Calu3 (cell line): Measurements from ENCODE around the gene TCF4. TPM values are rescaled to one million over a fixed set of nuclear protein-coding genes. Genes with fewer than 3 reads are reported as not detected.

ENCODE experiments used
- BruUV-seq: library from RNA; stranded (reverse); fragments of 400-500 nt; replicated peaks from 2 replicates; lab custom pipeline; 2021; lab: Mats Ljungman, UMichigan
- CTCF ChIA-PET: fragments of 300-600 bp; sonication (Branson Sonifier 250); formaldehyde crosslinking; loops from one replicate; lab custom pipeline; 2022; ENCODE audit warnings: antibody characterized with exemption; lab: Charles Lee
- DNase-seq: peaks from one replicate; pipeline ENCODE4 v3.0.0; 2022
- H3K27ac Mint-ChIP-seq: one replicate; pipeline ENCODE4 v1.8.0; 2022; ENCODE audit warnings: mixed read lengths; ENCODE audit not compliant: unreplicated experiment
- H3K27me3 Mint-ChIP-seq: one replicate; pipeline ENCODE4 v1.8.0; 2022; ENCODE audit warnings: mixed read lengths; ENCODE audit not compliant: unreplicated experiment
- H3K36me3 Mint-ChIP-seq: one replicate; pipeline ENCODE4 v1.8.0; 2022; ENCODE audit warnings: mild to moderate bottlenecking, moderate library complexity, mixed read lengths; ENCODE audit not compliant: insufficient read depth, unreplicated experiment
- H3K4me1 Mint-ChIP-seq: one replicate; pipeline ENCODE4 v1.8.0; 2022; ENCODE audit warnings: mild to moderate bottlenecking, low read depth, mixed read lengths; ENCODE audit not compliant: unreplicated experiment
- H3K4me3 Mint-ChIP-seq: one replicate; pipeline ENCODE4 v1.8.0; 2022; ENCODE audit warnings: mild to moderate bottlenecking, low read depth, moderate library complexity, mixed read lengths; ENCODE audit not compliant: unreplicated experiment
- H3K9me3 Mint-ChIP-seq: one replicate; pipeline ENCODE4 v1.8.0; 2022; ENCODE audit warnings: low read depth, mixed read lengths; ENCODE audit not compliant: unreplicated experiment
- CTCF ChIP-seq: fragments of 200-600 bp; IDR thresholded peaks from one replicate; pipeline ENCODE4 v1.8.0; 2022; ENCODE audit warnings: antibody characterized with exemption; ENCODE audit not compliant: unreplicated experiment
- intact Hi-C: fragments of 100-400 bp; cut with micrococcal nuclease; formaldehyde crosslinking; loops from one replicate; pipeline ENCODE4 v1.10.0; 2022; ENCODE audit not compliant: unreplicated experiment
- total RNA-seq: library from RNA; stranded (reverse); gene quantifications from 2 replicates; pipeline ENCODE4 v1.2.3, GENCODE V29; 2022

Gene TCF4
- total RNA-seq, 1 experiment from 2014 or later = 0.21 TPM

GRCh38 chr18:55284614-55285013, 303.4 kb downstream of the TCF4 start:
- Mint-ChIP-seq H3K27me3 (peaks cover 11% of the 10 kb centered on the region), H3K36me3 (no peaks in the 10 kb centered on the region), H3K4me1 (no peaks in the 10 kb centered on the region), H3K4me3 (no peak overlapping the region), H3K27ac (no peak overlapping the region), H3K9me3 (no peaks in the 10 kb centered on the region)
- no peak for DNase-seq
- TF ChIP-seq CTCF = no peak
- intact Hi-C loops = no loop called here
- CTCF ChIA-PET = no interaction called here
- no TSS peak for BruUV-seq

- no TSS peak for BruUV-seq
- Mint-ChIP-seq H3K36me3 (no peaks in the 10 kb centered on the region), H3K27me3 (peaks cover 11% of the 10 kb centered on the region), H3K27ac (no peak overlapping the region), H3K4me1 (no peaks in the 10 kb centered on the region), H3K9me3 (no peaks in the 10 kb centered on the region), H3K4me3 (no peak overlapping the region)
- CTCF ChIA-PET = no interaction called here
- DNase-seq = no peak
- no peak for TF ChIP-seq CTCF
- intact Hi-C loops = no loop called here
Observed at GRCh38 chr18:55283309-55283708, 304.7 kb downstream of the TCF4 start.

GRCh38 chr18:55280503-55280902, 307.5 kb downstream of the TCF4 start:
- TF ChIP-seq CTCF = no peak
- DNase-seq = no peak
- Mint-ChIP-seq H3K27me3 (no peaks in the 10 kb centered on the region), H3K36me3 (no peaks in the 10 kb centered on the region), H3K4me1 (no peaks in the 10 kb centered on the region), H3K27ac (no peak overlapping the region), H3K4me3 (no peak overlapping the region), H3K9me3 (no peaks in the 10 kb centered on the region)
- no TSS peak for BruUV-seq
- intact Hi-C loops = no loop called here
- CTCF ChIA-PET = no interaction called here

GRCh38 chr18:55275039-55275901, 312.7 kb downstream of the TCF4 start:
- Mint-ChIP-seq H3K4me3 (no peak overlapping the region), H3K27me3 (no peaks in the 10 kb centered on the region), H3K9me3 (no peaks in the 10 kb centered on the region), H3K36me3 (no peaks in the 10 kb centered on the region), H3K4me1 (no peaks in the 10 kb centered on the region), H3K27ac (no peak overlapping the region)
- TF ChIP-seq CTCF = no peak
- BruUV-seq = no TSS peak
- no peak for DNase-seq
- CTCF ChIA-PET = interaction anchor here (0.6 to 1.6 kb wide), 3 partner anchors 40 to 318 kb away, joined by 4 to 9 read pairs (median 6); no protein-coding TSS in a partner anchor
- intact Hi-C loops = loop anchor here (1.0 kb wide), 1 partner anchor 41 kb away; no protein-coding TSS in a partner anchor
